Retinal pigment epithelial cell (primary cell): ENCODE measurements around the gene MTHFD2.

ENCODE experiments used
- DNase-seq: peaks from one replicate; pipeline ENCODE4 v3.0.0-alpha.2; 2010; ENCODE audit warnings: low read depth
- H3K4me3 ChIP-seq: 2 replicates; pipeline ENCODE4 v1.5.1; 2011; ENCODE audit warnings: mild to moderate bottlenecking, low read length, control low read depth, moderate library complexity
- CTCF ChIP-seq: conservative IDR thresholded peaks from 2 replicates; pipeline ENCODE4 v1.5.1; 2011; ENCODE audit warnings: low read depth, low read length, control low read depth, inconsistent platforms

Gene MTHFD2

DNA sequence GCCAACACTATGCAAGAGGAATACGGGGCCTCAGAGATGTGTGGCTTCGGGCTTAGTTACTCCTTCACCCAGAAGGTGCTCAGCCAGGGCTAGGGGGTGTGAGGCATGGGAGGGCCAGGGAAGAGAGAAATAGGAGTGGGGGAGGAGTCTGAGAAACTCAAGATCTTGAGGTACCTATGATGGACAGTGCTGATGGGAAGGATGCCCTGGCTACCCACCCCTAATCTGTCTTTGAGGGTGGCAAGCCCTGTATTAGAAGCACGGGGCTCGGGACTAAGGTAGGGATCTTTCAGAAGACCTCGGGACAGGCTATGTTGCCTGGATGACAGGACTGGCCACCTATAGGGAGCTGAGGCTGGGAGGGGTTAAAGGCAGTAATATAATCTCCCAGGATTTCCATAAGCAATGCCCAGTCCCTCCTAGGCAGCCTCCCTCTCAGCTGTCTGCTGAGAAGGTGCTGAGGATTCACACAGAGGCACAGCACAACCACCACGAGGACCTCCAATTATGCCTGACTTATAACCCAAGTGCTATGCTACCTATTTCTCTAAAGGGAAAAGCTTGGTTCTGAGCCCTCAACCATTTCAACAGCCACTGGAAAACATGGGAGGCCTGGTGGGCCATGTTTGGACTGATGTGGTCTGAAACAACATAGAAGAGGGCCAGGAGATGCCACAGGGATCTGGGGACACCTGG lies 23.3 kb downstream of the MTHFD2 start:
- no peak for TF ChIP-seq CTCF
- DNase-seq, result no peak
- H3K4me3 ChIP-seq, result no peak overlapping the region

DNA sequence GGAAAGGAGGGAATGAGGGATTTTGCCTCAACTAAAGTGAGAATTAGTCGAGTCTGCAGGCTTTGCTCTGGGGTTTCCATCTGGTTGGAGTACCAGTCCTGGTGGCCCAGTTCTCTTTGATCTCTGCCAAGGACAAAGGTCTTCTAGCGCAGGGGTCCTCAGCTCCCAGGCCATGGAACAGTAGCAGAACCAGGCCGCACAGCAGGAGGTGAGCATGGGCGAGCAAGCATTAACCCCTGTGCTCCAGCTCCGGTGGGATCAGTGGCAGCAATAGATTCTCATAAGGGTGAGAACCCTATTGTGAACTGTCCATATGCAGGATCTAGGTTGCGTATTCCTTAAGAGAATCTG lies 23.9 kb downstream of the MTHFD2 start:
- DNase-seq, result no peak
- no peak for TF ChIP-seq CTCF
- no peak overlapping the region for H3K4me3 ChIP-seq

DNA sequence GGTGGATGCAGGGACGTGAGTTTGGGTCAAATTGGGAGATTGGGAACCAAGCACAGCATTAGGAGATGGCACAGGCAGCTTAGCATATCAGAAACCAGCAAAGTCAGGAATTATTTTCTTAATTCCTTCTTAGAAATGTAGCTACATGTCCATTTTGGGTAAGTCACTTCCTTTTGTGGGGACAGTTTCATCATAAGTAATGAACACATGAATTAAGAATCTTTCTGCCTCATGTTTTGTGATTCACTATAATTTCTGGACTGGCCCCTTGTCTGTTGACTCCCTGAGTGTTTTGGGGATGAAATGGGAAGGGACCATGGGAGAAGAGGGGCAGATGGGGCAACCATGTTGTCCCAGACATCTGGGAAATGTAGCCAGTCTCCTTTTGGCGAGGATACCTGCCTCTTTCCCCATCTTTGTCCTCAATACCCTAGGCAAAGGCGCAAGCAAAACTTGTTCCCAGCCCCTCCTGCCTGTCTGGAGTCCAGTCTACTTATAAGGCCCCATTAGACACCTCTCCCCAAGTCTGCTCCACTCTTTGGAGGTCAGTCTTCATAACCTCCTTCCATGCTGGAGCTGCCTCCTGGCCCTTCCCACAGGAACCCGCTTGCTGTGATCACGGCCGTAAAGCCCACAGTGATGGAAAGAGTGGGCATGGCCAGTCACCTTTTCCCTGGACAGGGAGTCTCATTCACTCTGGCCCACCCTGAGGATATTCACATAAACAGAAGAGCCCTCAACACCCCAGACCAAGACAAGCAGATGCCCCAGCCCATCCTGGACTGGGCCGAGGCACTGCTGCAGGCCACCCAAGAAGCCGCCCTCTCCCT lies 25.7 kb downstream of the MTHFD2 start:
- no peak for TF ChIP-seq CTCF
- no peak for DNase-seq
- H3K4me3 ChIP-seq, result no peak overlapping the region

DNA sequence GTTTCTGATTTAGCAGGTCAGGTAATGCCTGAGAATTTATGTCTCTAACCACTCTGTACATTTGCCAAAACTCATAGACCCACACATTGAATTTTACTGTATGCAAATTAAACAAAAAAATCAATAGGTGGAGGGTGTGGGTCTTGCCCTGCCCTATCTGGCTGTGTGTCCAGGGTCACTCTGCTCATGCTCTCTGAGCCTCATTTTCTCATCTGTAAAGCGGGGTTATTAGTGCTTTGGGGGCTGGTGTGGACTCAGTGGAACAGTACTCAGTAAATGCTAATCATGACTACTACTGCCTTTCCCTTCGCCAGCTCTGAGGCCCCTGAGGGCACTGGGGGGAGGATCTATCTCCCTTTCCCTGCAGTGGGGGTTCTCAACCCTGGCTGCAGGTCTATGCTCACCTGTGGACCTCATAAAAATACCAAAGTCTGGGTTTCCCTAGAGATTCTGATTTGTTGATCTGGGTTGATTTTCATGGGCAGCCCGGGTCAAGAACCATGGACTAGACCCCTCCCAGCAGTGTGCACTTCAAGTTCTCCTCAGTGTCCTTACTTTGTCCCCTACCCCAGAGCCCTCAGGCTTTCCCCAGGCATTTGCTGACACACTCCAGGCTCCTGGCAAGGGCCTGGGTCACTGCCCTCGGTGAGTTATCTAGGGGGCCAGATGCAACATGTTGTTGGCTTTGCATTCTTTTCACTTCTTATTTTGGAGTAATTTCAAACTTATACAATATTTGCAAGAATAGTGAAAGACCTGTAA lies 27.5 kb downstream of the MTHFD2 start:
- no peak for TF ChIP-seq CTCF
- DNase-seq, result no peak
- no peak overlapping the region for H3K4me3 ChIP-seq

DNA sequence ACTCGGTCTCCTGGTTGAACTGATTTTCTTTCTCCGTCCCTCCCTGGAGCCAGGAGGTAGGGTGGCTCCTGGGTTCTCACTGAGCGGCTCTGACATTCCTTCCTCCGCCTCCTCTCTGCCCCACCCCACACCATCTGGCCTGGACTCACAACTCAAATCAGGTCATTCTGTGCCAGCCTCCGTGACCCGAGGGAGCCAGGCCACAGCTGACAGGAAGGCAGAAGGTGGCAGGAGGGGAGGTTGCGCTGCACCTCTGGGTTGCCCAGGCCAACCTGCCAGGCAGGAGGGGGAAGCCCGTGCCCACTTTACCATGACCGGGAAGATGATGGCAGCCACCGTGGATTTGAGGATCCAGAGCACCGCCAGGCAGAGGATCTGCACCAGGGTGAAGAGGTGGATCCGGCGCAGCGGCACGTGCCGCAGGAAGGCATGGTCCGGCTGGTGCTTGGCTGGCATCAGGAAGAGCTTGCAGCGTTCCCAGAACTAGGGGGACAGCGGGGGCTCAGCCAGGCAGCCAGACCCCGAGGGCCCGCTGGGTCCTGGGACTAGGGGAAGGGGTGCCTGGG lies 28.3 kb downstream of the MTHFD2 start:
- peak; percentile 21 for DNase-seq
- H3K4me3 ChIP-seq, result no peak overlapping the region
- TF ChIP-seq CTCF, result no peak

- no peak overlapping the region for H3K4me3 ChIP-seq
- no peak for TF ChIP-seq CTCF
- no peak for DNase-seq
Observed at GRCh38 chr2:74227646-74228045, 29.2 kb downstream of the MTHFD2 start.
